Transverse colon (tissue), 4 donors: ENCODE results near the gene LDHB. TPM values are rescaled to one million over a fixed set of nuclear protein-coding genes. Genes with fewer than 3 reads are reported as not detected.

Source experiments
- DNase-seq: peaks from one replicate; pipeline ENCODE4 v3.0.0-alpha.2; 2019
- H3K27ac ChIP-seq, 4 donors: fragments of 200-600 bp; sonication (generic); 2 replicates each; pipeline ENCODE4 v1.5.1; 2016 to 2018; ENCODE audit warnings: inconsistent platforms in 4 of 4
- H3K27me3 ChIP-seq: fragments of 200-600 bp; sonication (generic); 2 replicates; pipeline ENCODE4 v1.5.1; 2017; ENCODE audit warnings: inconsistent platforms
- H3K36me3 ChIP-seq, 4 donors: fragments of 200-600 bp; sonication (generic); 2 replicates each; pipeline ENCODE4 v1.5.1; 2017 to 2019; ENCODE audit warnings: inconsistent platforms in 4 of 4
- H3K4me1 ChIP-seq, 4 donors: fragments of 200-600 bp; sonication (generic); 2 replicates each; pipeline ENCODE4 v1.5.1; 2017 to 2020; ENCODE audit warnings: inconsistent platforms in 4 of 4
- H3K4me3 ChIP-seq, 4 donors: fragments of 200-600 bp; sonication (generic); 1 replicate in 1 of 4; 2 replicates in 3 of 4; pipeline versions ENCODE4 v1.5.1 to v1.6.1; 2017 to 2019; ENCODE audit warnings: inconsistent platforms in 4 of 4
- H3K9me3 ChIP-seq, 2 donors: fragments of 200-600 bp; sonication (generic); 2 replicates each; pipeline ENCODE4 v1.5.1; 2017 to 2019; ENCODE audit warnings: inconsistent platforms in 2 of 2
- CTCF ChIP-seq, 5 experiments: fragments of 200-600 bp in 3 of 5; fragments of 450-650 bp in 2 of 5; sonication (generic) in 3 of 5; IDR thresholded peaks; 1 replicate in 2 of 5; 2 replicates in 3 of 5; pipeline ENCODE4 v1.5.1; 2016 to 2017; ENCODE audit warnings: antibody characterized with exemption in 5 of 5, inconsistent platforms in 3 of 5, mild to moderate bottlenecking in 2 of 5, moderate library complexity in 1 of 5
- EP300 ChIP-seq: sonication (generic); formaldehyde crosslinking; IDR thresholded peaks from one replicate; pipeline ENCODE4 v1.6.1; 2017; ENCODE audit warnings: antibody characterized with exemption, low read depth
- POLR2A ChIP-seq: fragments of 450-650 bp; IDR thresholded peaks from one replicate; pipeline ENCODE4 v1.6.1; 2016; ENCODE audit warnings: antibody characterized with exemption, mild to moderate bottlenecking, moderate library complexity
- POLR2AphosphoS5 ChIP-seq, 3 donors: sonication (generic); formaldehyde crosslinking; IDR thresholded peaks; one replicate each; pipeline ENCODE4 v1.6.1; 2016; ENCODE audit warnings: antibody characterized with exemption in 3 of 3
- WGBS, 2 donors: methylation state at CpG; one replicate each; pipeline ENCODE4 v1.1.5; 2018; ENCODE audit warnings: low coverage in 1 of 2; 5-methylcytosine and 5-hydroxymethylcytosine counted together
- in situ Hi-C, 4 donors: fragments of 200-750 bp; cut with MboI; loops; one replicate each; pipeline versions ENCODE4 v1.15.0 to v1.15.1; 2017; ENCODE audit warnings: low sequenced_read_pairs in 3 of 4, low pct_ligation_motif_present in 1 of 4, low pct_unique_long_range_greater_than_20kb in 1 of 4
- intact Hi-C: fragments of 100-400 bp; cut with DNase I; formaldehyde crosslinking; loops from one replicate; pipeline ENCODE4 v1.15.1; 2023; ENCODE audit warnings: low total_unique reads
- total RNA-seq, 4 donors: library from RNA; depleted of rRNA; stranded (reverse); fragments of >200 nt; gene quantifications; one replicate each; pipeline ENCODE4 v1.1.0, GENCODE V29; 2016

LDHB gene
- total RNA-seq, 4 donors from 2014 or later = 68.1 to 145 (median 118) TPM

GRCh38 chr12:21631367-21631766, 26.3 kb downstream of the LDHB start:
- DNase-seq = no peak
- no peak for TF ChIP-seq EP300
- TF ChIP-seq CTCF (IDR thresholded peaks at IDR 0.05) = no peak
- TF ChIP-seq POLR2AphosphoS5 (IDR thresholded peaks at IDR 0.05) = no peak
- TF ChIP-seq POLR2A = no peak
- Histone ChIP-seq H3K27ac (no peak overlapping the region), H3K27me3 (no peaks in the 10 kb centered on the region), H3K4me1 (no peaks in the 10 kb centered on the region), H3K9me3 (no peaks in the 10 kb centered on the region), H3K4me3 (no peak overlapping the region), H3K36me3 (peaks cover 0 to 21% (median 6%) of the 10 kb centered on the region in 4 donors)
- intact Hi-C loops (no loop called here), in situ Hi-C loops (no loop called here)
- 14 to 42% methylated on average over 1 to 2 of the region's 2 CpGs for WGBS, 2 donors

- H3K36me3 ChIP-seq = no peaks in the 10 kb centered on the region
- no peaks in the 10 kb centered on the region for H3K9me3 ChIP-seq
- TF ChIP-seq POLR2A (no peak), CTCF (IDR thresholded peaks at IDR 0.05) (no peak), EP300 (no peak), POLR2AphosphoS5 (IDR thresholded peaks at IDR 0.05) (no peak)
- no peak for DNase-seq
- no peaks in the 10 kb centered on the region for H3K4me1 ChIP-seq
- H3K27me3 ChIP-seq = no peaks in the 10 kb centered on the region
- in situ Hi-C loops (loop anchor here in 1 of 4 donors (10.0 kb wide), 1 partner anchor 47 kb away; no protein-coding TSS in a partner anchor), intact Hi-C loops (no loop called here)
- H3K27ac ChIP-seq = no peak overlapping the region
- H3K4me3 ChIP-seq = no peak overlapping the region
- 86 to 95% methylated on average over 2 of the region's 2 CpGs for WGBS, 2 donors
These were observed 29.7 kb downstream of the LDHB start for GRCh38 chr12:21627924-21628323.

- TF ChIP-seq CTCF (IDR thresholded peaks at IDR 0.05) (no peak), POLR2A (no peak), POLR2AphosphoS5 (IDR thresholded peaks at IDR 0.05) (no peak), EP300 (no peak)
- in situ Hi-C loops = no loop called here
- no peak for DNase-seq
These were observed 39.1 kb downstream of the LDHB start for GRCh38 chr12:21618566-21618965.

GRCh38 chr12:21617030-21617429, 40.6 kb downstream of the LDHB start:
- Histone ChIP-seq H3K4me3 (no peak overlapping the region), H3K27me3 (no peaks in the 10 kb centered on the region), H3K9me3 (no peaks in the 10 kb centered on the region), H3K36me3 (no peaks in the 10 kb centered on the region), H3K27ac (no peak overlapping the region), H3K4me1 (no peaks in the 10 kb centered on the region)
- no peak for TF ChIP-seq CTCF (IDR thresholded peaks at IDR 0.05)
- no peak for TF ChIP-seq POLR2AphosphoS5 (IDR thresholded peaks at IDR 0.05)
- TF ChIP-seq POLR2A = no peak
- no peak for TF ChIP-seq EP300
- intact Hi-C loops (no loop called here), in situ Hi-C loops (no loop called here)
- WGBS, 2 donors = 75 to 82% methylated on average over 3 of the region's 3 CpGs
- DNase-seq = no peak

More at GRCh38 chr12:21618566-21618965, 39.1 kb downstream of the LDHB start:
- intact Hi-C loops = no loop called here
- Histone ChIP-seq H3K9me3 (no peaks in the 10 kb centered on the region), H3K36me3 (no peaks in the 10 kb centered on the region), H3K27me3 (no peaks in the 10 kb centered on the region), H3K4me1 (no peaks in the 10 kb centered on the region), H3K27ac (no peak overlapping the region), H3K4me3 (no peak overlapping the region)
